HCT116 (cell line): ENCODE results near the gene ADK. TPM values are rescaled to one million over a fixed set of nuclear protein-coding genes. Genes with fewer than 3 reads are reported as not detected.

Experiments
- ATAC-seq: fragments of 200-7000 bp; cut with Tn5 transposase; 2 replicates; pipeline ENCODE4 v1.9.1; 2020; ENCODE audit warnings: mild to moderate bottlenecking, moderate library complexity
- BruUV-seq: library from RNA; stranded (reverse); fragments of 400-500 nt; replicated peaks from 2 replicates; lab custom pipeline; 2021; lab: Mats Ljungman, UMichigan
- CTCF ChIA-PET: fragments of 300-600 bp; sonication (Branson Sonifier 250); formaldehyde crosslinking; loops from one replicate; lab custom pipeline; 2021; ENCODE audit warnings: antibody characterized with exemption; lab: Charles Lee
- POLR2A ChIA-PET: fragments of 300-600, 350-600 bp; sonication (Branson Sonifier 250); formaldehyde crosslinking; loops from one replicate; lab custom pipeline; 2021; ENCODE audit warnings: antibody characterized with exemption; lab: Charles Lee
- RAD21 ChIA-PET, 2 experiments: fragments of 300-600 bp; sonication (Branson Sonifier 250); formaldehyde crosslinking; loops; one replicate each; lab custom pipeline; 2023; ENCODE audit warnings: low total read pairs in 2 of 2; ENCODE audit not compliant: uncharacterized antibody in 2 of 2, unreplicated experiment in 2 of 2, low non-redundant PET in 1 of 2; lab: Charles Lee
- DNase-seq: peaks from one replicate; pipeline ENCODE4 v3.0.0-alpha.2; 2010; ENCODE audit warnings: low read depth, low spot score
- H2AFZ ChIP-seq: fragments of 200-600 bp; shearing (Covaris generic), sonication (generic); 2 replicates; pipeline ENCODE4 v1.6.1; 2017; ENCODE audit warnings: low read depth, mixed run types, mixed read lengths, antibody characterized with exemption, low read length; ENCODE audit not compliant: poor library complexity, severe bottlenecking
- H3K27ac ChIP-seq: 2 replicates; pipeline ENCODE4 v1.5.1; 2012; ENCODE audit warnings: low read depth, low read length
- H3K27me3 ChIP-seq: fragments of 200-600 bp; sonication (generic); 2 replicates; pipeline ENCODE4 v1.6.1; 2016; ENCODE audit warnings: mixed run types, low read length, mixed read lengths; ENCODE audit not compliant: insufficient read depth
- H3K36me3 ChIP-seq, 2 experiments: fragments of 200-500 bp in 1 of 2; fragments of 200-600 bp in 1 of 2; sonication (Bioruptor generic) in 1 of 2; sonication (generic) in 1 of 2; 2 replicates each; pipeline versions ENCODE4 v1.5.1 to v1.6.1; 2014 to 2016; ENCODE audit warnings: low read length in 2 of 2, inconsistent platforms in 1 of 2, mixed read lengths in 1 of 2, mixed run types in 1 of 2; ENCODE audit not compliant: insufficient read depth in 2 of 2, control insufficient read depth in 1 of 2
- H3K4me1 ChIP-seq, 2 experiments: fragments of 200-600 bp in 1 of 2; sonication (generic) in 1 of 2; 2 replicates each; pipeline versions ENCODE4 v1.5.1 to v1.6.1; 2012 to 2017; ENCODE audit warnings: low read length in 2 of 2, inconsistent platforms in 1 of 2, mild to moderate bottlenecking in 1 of 2, mixed read lengths in 1 of 2, mixed run types in 1 of 2, moderate library complexity in 1 of 2; ENCODE audit not compliant: insufficient read depth in 2 of 2, control insufficient read depth in 1 of 2
- H3K4me2 ChIP-seq: fragments of 200-600 bp; sonication (generic); 2 replicates; pipeline ENCODE4 v1.6.1; 2017; ENCODE audit warnings: mixed run types, low read length, mixed read lengths
- H3K4me3 ChIP-seq, 2 experiments: fragments of 200-600 bp in 1 of 2; sonication (generic) in 1 of 2; replicated peaks in 1 of 2; 2 replicates each; pipeline ENCODE4 v1.5.1; 2011 to 2016; ENCODE audit warnings: low read length in 2 of 2, control low read depth in 1 of 2, low read depth in 1 of 2, mild to moderate bottlenecking in 1 of 2, mixed read lengths in 1 of 2, mixed run types in 1 of 2
- H3K79me2 ChIP-seq: fragments of 200-600 bp; sonication (generic); 2 replicates; pipeline ENCODE4 v1.6.1; 2017; ENCODE audit warnings: mild to moderate bottlenecking, mixed run types, low read length, moderate library complexity, mixed read lengths; ENCODE audit not compliant: insufficient read depth
- H3K9ac ChIP-seq: fragments of 200-600 bp; sonication (generic); 2 replicates; pipeline ENCODE4 v1.6.1; 2016; ENCODE audit warnings: low read length, mixed read lengths
- H3K9me2 ChIP-seq: fragments of 200-600 bp; sonication (generic), shearing (Covaris generic); 2 replicates; pipeline ENCODE4 v1.6.1; 2017; ENCODE audit warnings: mixed run types, mild to moderate bottlenecking, moderate library complexity; ENCODE audit not compliant: insufficient read depth
- H3K9me3 ChIP-seq, 2 experiments: fragments of 200-500 bp in 1 of 2; fragments of 200-600 bp in 1 of 2; sonication (Bioruptor generic) in 1 of 2; sonication (generic) in 1 of 2; 2 replicates each; pipeline ENCODE4 v1.6.1; 2014 to 2017; ENCODE audit warnings: low read length in 2 of 2, mixed read lengths in 2 of 2, inconsistent platforms in 1 of 2, low read depth in 1 of 2, mild to moderate bottlenecking in 1 of 2, mixed run types in 1 of 2, moderate library complexity in 1 of 2; ENCODE audit not compliant: control insufficient read depth in 1 of 2, insufficient read depth in 1 of 2
- H4K20me1 ChIP-seq: fragments of 200-600 bp; sonication (generic), shearing (Covaris generic); 2 replicates; pipeline ENCODE4 v1.6.1; 2017; ENCODE audit warnings: mixed run types, mild to moderate bottlenecking, moderate library complexity; ENCODE audit not compliant: insufficient read depth
- ATF3 ChIP-seq: IDR thresholded peaks from 2 replicates; pipeline ENCODE4 v1.6.1; 2012
- CBX3 ChIP-seq: IDR thresholded peaks from 2 replicates; pipeline ENCODE4 v1.6.1; 2012; ENCODE audit warnings: low read depth
- CEBPB ChIP-seq: IDR thresholded peaks from 2 replicates; pipeline ENCODE4 v1.6.1; 2012; ENCODE audit warnings: low read depth
- CTCF ChIP-seq, 3 experiments: fragments of 200-600 bp in 1 of 3; sonication (generic) in 1 of 3; IDR thresholded peaks in 2 of 3; conservative IDR thresholded peaks in 1 of 3; 2 replicates each; pipeline ENCODE4 v1.5.1; 2012 to 2017; ENCODE audit warnings: low read depth in 2 of 3, low read length in 2 of 3, antibody characterized with exemption in 1 of 3, borderline replicate concordance in 1 of 3, control low read depth in 1 of 3, mild to moderate bottlenecking in 1 of 3, mixed read lengths in 1 of 3, mixed run types in 1 of 3, moderate library complexity in 1 of 3; ENCODE audit not compliant: insufficient read depth in 1 of 3
- EZH2 ChIP-seq: fragments of 200-600 bp; sonication (generic); IDR thresholded peaks from 2 replicates; pipeline ENCODE4 v1.6.1; 2017; ENCODE audit warnings: antibody characterized with exemption, mixed run types
- EZH2phosphoT487 ChIP-seq: fragments of 200-600 bp; IDR thresholded peaks from 2 replicates; pipeline ENCODE4 v1.6.1; 2018; ENCODE audit warnings: antibody characterized with exemption, borderline replicate concordance
- FOSL1 ChIP-seq: IDR thresholded peaks from 2 replicates; pipeline ENCODE4 v1.6.1; 2012; ENCODE audit warnings: low read depth
- JUND ChIP-seq: IDR thresholded peaks from 2 replicates; pipeline ENCODE4 v1.6.1; 2012
- MAX ChIP-seq: IDR thresholded peaks from 2 replicates; pipeline ENCODE4 v1.6.1; 2012
- POLR2A ChIP-seq: IDR thresholded peaks from 2 replicates; pipeline ENCODE4 v1.7.0; 2011; ENCODE audit warnings: borderline replicate concordance; ENCODE audit not compliant: insufficient read depth, insufficient read length; ENCODE audit errors: extremely low read depth
- RAD21 ChIP-seq: IDR thresholded peaks from 2 replicates; pipeline ENCODE4 v1.6.1; 2012; ENCODE audit warnings: low read depth, mild to moderate bottlenecking
- REST ChIP-seq: IDR thresholded peaks from 2 replicates; pipeline ENCODE4 v1.6.1; 2012; ENCODE audit warnings: low read depth
- SP1 ChIP-seq: IDR thresholded peaks from 2 replicates; pipeline ENCODE4 v1.6.1; 2012; ENCODE audit warnings: low read depth
- SRF ChIP-seq: IDR thresholded peaks from 2 replicates; pipeline ENCODE4 v1.6.1; 2012; ENCODE audit warnings: low read depth
- TCF7L2 ChIP-seq: IDR thresholded peaks from 2 replicates; pipeline ENCODE4 v1.7.0; 2011; ENCODE audit warnings: borderline replicate concordance, inconsistent platforms; ENCODE audit not compliant: insufficient read depth, insufficient read length; ENCODE audit errors: extremely low read depth
- YY1 ChIP-seq: IDR thresholded peaks from 2 replicates; pipeline ENCODE4 v1.6.1; 2011; ENCODE audit warnings: low read length, low read depth, moderate library complexity, mild to moderate bottlenecking; ENCODE audit not compliant: insufficient replicate concordance; ENCODE audit errors: extremely low read depth
- ZBTB33 ChIP-seq: IDR thresholded peaks from 2 replicates; pipeline ENCODE4 v1.6.1; 2011; ENCODE audit warnings: mild to moderate bottlenecking, low read length, moderate library complexity; ENCODE audit not compliant: insufficient replicate concordance; ENCODE audit errors: extremely low read depth
- ZFX ChIP-seq: fragments of 450-650 bp; IDR thresholded peaks from 2 replicates; pipeline ENCODE4 v1.6.1; 2017
- ZNF274 ChIP-seq: fragments of 200-500 bp; sonication (Bioruptor generic); IDR thresholded peaks from 2 replicates; pipeline ENCODE4 v1.6.1; 2014; ENCODE audit warnings: mild to moderate bottlenecking, low read depth, low read length, inconsistent platforms
- intact Hi-C: fragments of 100-400 bp; cut with micrococcal nuclease; formaldehyde crosslinking; loops from 2 replicates; pipeline ENCODE4 v1.10.0; 2022
- total RNA-seq: library from RNA; stranded (reverse); gene quantifications from one replicate; pipeline ENCODE4 v1.2.1, GENCODE V29; 2021; ENCODE audit not compliant: unreplicated experiment

Gene ADK
- total RNA-seq, 1 experiment from 2014 or later: 55.0 TPM

GRCh38 chr10:74502963-74503608 is 352.1 kb downstream of the ADK start:
- no peaks in the 10 kb centered on the region for H3K36me3 ChIP-seq
- H2AFZ ChIP-seq: no peak overlapping the region
- H3K4me2 ChIP-seq: peak overlapping the region; percentile 42
- H3K9me2 ChIP-seq: no peaks in the 10 kb centered on the region
- H3K79me2 ChIP-seq: no peaks in the 10 kb centered on the region
- POLR2A ChIA-PET: interaction anchor here (0.9 kb wide), 1 partner anchor 14 kb away, joined by 3 read pairs; no protein-coding TSS in a partner anchor
- CTCF ChIA-PET: interaction anchor here (1.3 kb wide), 1 partner anchor 83 kb away, joined by 3 read pairs; no protein-coding TSS in a partner anchor
- peak overlapping the region; percentile 71 for H3K27ac ChIP-seq
- H3K9me3 ChIP-seq: no peaks in the 10 kb centered on the region
- no peaks in the 10 kb centered on the region for H4K20me1 ChIP-seq
- RAD21 ChIA-PET: no interaction called here
- BruUV-seq: no TSS peak
- no peak overlapping the region; a peak in 1 of 4 replicates for H3K4me3 ChIP-seq
- H3K4me1 ChIP-seq: peaks cover 33 to 44% of the 10 kb centered on the region in 2 experiments
- no peak overlapping the region for H3K9ac ChIP-seq
- intact Hi-C loops: no loop called here
- ATAC-seq (peak; percentile 83), DNase-seq (peak; percentile 51)
- no peaks in the 10 kb centered on the region for H3K27me3 ChIP-seq
- TF ChIP-seq POLR2A: no peak
- no peak for TF ChIP-seq SRF
- no peak for TF ChIP-seq ATF3
- peak; percentile 59 for TF ChIP-seq SP1
- no peak for TF ChIP-seq ZBTB33
- no peak for TF ChIP-seq EZH2phosphoT487
- TF ChIP-seq EZH2: no peak
- 0 out of 2 replicates have a peak, but pooled peaks have one; percentile 39 for TF ChIP-seq MAX
- TF ChIP-seq RAD21: no peak
- TF ChIP-seq YY1: no peak
- peak; percentile 60; the same call in 1 of the 2 replicates for TF ChIP-seq CBX3
- TF ChIP-seq ZNF274: no peak
- TF ChIP-seq FOSL1: peak; percentile 79
- TF ChIP-seq JUND: peak; percentile 77
- no peak for TF ChIP-seq CTCF (IDR thresholded peaks at IDR 0.05 in 2 of 3, conservative IDR thresholded peaks at IDR 0.05 in 1 of 3; ENCODE audit: borderline replicate concordance in 1 of 3, insufficient read depth in 1 of 3, low read depth in 2 of 3, low read length in 2 of 3)
- TF ChIP-seq CEBPB: peak; percentile 37; the same call in 1 of the 2 replicates
- peak; percentile 58 for TF ChIP-seq TCF7L2
- no peak for TF ChIP-seq ZFX
- no peak for TF ChIP-seq REST
